Stimulated activated CD4-positive, alpha-beta T cell treated with anti-CD3 and anti-CD28 coated beads, TNF-alpha, amount 100 ng/mL, for 1 hour (primary cell): ENCODE measurements around the gene XPC.

Experiments
- DNase-seq, 3 donors: peaks; one replicate each; pipeline ENCODE4 v3.0.0-alpha.2; 2020; ENCODE audit warnings: low read depth in 3 of 3, low spot score in 1 of 3

The XPC gene

GRCh38 chr3:14135581-14135980 lies 42.8 kb downstream of the XPC start:
- no peak for DNase-seq

- DNase-seq: no peak
Observed at GRCh38 chr3:14134291-14134690, 44.1 kb downstream of the XPC start.

GRCh38 chr3:14133876-14134275 lies 44.5 kb downstream of the XPC start:
- no peak for DNase-seq

- no peak for DNase-seq
Observed at GRCh38 chr3:14133188-14133800, 45.1 kb downstream of the XPC start.

GRCh38 chr3:14132689-14133088 lies 45.7 kb downstream of the XPC start:
- no peak for DNase-seq

GRCh38 chr3:14132120-14132519 lies 46.3 kb downstream of the XPC start:
- no peak for DNase-seq

GRCh38 chr3:14131134-14131533 lies 47.3 kb downstream of the XPC start:
- no peak for DNase-seq

GRCh38 chr3:14130707-14131106 lies 47.7 kb downstream of the XPC start:
- no peak for DNase-seq

GRCh38 chr3:14130230-14130629 lies 48.2 kb downstream of the XPC start:
- no peak for DNase-seq

- DNase-seq: no peak
Observed at GRCh38 chr3:14129296-14129695, 49.1 kb downstream of the XPC start.

GRCh38 chr3:14128724-14129123 lies 49.7 kb downstream of the XPC start:
- DNase-seq: no peak

- DNase-seq: no peak
Observed at GRCh38 chr3:14127516-14128161, 50.8 kb downstream of the XPC start.

GRCh38 chr3:14126887-14127505 lies 51.4 kb downstream of the XPC start:
- DNase-seq: no peak

GRCh38 chr3:14126017-14126886 lies 52.1 kb downstream of the XPC start:
- DNase-seq: no peak

GRCh38 chr3:14125193-14126016 lies 53.0 kb downstream of the XPC start:
- DNase-seq: peak in 2 of 3 donors; percentile 29 to 43

- DNase-seq: peak; percentile 93 to 98 (median 95)
Observed at GRCh38 chr3:14124615-14125192, 53.7 kb downstream of the XPC start, which contains the start of the genes CHCHD4 and TMEM43. Gene CHCHD4, minus strand, starts transcription at chr3:14124870. Its CDS starts 194 bp downstream, at chr3:14124676. Gene TMEM43, plus strand, starts transcription at chr3:14125052. Its CDS starts 142 bp downstream, at chr3:14125194.

GRCh38 chr3:14124223-14124614 lies 54.2 kb downstream of the XPC start:
- peak in 1 of 3 donors; percentile 48 for DNase-seq

GRCh38 chr3:14123308-14124222 lies 54.8 kb downstream of the XPC start:
- DNase-seq: no peak

- DNase-seq: no peak
Observed at GRCh38 chr3:14122301-14122700, 56.1 kb downstream of the XPC start.
